GM19023 (cell line): ENCODE data around the gene TM9SF1.
A peak's percentile ranks its signal among the peaks of the same experiment; 100 is the strongest.

Experiments used
- ATAC-seq: cut with Tn5 transposase; IDR thresholded peaks from one replicate; pipeline ENCODE4 v1.9.1; 2021; ENCODE audit warnings: mild to moderate bottlenecking, moderate library complexity; ENCODE audit not compliant: unreplicated experiment

Gene TM9SF1

DNA sequence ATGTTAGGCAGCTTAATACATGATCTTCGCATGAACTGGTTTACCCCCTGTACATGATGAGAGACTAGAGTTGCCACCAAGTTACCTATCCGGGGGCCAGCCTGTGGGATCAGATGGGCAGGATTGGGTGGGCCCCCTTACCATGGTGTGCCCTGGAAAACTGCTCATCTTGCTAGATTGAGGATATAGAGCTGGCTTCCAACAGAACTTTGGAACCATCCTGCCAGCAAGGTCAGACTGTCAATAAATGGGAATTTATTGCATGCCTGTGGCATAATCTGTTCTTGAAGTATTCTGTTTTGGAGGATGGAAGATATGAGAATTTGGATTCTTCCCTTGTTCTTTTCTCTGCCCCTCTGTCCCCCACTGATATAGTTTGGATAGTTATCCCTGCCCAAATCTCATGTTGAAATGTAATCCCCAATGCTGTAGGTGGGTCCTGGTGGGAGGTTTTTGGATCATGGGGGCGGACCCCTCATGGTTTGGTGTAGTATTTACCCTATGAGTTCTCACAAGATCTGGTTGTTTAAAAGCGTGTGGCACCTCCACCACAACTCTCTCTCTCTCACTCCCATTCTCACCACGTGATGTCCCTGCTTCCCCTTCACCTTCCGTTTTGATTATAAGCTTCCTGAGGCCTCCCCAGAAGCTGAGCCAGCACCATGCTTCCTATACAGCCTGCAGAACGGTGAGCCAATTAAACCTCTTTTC is 3.7 kb upstream of the TM9SF1 start:
- no peak for ATAC-seq

DNA sequence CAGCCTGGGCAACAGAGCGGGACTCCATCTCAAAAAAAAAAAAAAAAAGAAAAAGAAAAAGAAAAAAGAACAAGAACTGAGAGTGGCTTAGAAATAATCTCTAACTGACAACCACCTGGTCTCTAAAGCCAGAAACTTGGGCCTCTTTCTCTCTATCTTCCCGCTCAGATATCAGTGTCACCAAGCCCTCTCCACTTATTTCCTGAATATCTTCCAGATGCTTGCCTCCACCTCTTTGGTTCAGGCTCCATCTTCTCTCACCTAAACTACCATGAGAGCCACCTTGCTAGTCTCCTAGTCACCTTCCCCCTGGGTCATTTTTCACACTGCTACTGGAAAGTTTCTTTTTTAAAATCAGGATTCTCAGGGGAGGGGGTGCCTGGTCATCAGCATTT is 1.8 kb upstream of the TM9SF1 start:
- ATAC-seq, result no peak

GRCh38 chr14:24196071-24197055 is 1.1 kb upstream of the TM9SF1 start:
- peak; percentile 9 for ATAC-seq

- ATAC-seq, result no peak
These were observed 412 bp downstream of the TM9SF1 start for GRCh38 chr14:24194873-24195185.

GRCh38 chr14:24194186-24194872 is 912 bp downstream of the TM9SF1 start:
- no peak for ATAC-seq

DNA sequence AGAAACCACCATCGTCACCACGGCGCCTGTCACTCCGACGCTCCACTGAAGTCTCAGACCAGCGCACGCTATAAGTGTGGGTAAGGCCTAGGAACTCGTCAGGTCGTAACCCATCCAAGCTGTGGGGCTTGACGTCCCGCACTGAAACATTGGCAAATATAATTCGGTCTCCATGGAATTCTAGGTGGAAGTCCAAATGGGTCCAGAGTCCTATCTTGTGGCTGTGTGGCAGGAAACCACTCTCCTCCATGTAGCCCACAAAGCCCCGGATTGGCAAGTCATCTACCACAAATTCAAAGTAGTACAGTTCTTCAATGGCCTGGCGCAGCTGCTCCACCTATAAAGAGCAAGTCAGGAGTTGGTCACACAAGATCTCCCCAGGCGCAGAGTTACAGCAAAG is 2.3 kb downstream of the TM9SF1 start:
- no peak for ATAC-seq

GRCh38 chr14:24190416-24190815 is 4.8 kb downstream of the TM9SF1 start:
- no peak for ATAC-seq

- no peak for ATAC-seq
These were observed 5.8 kb downstream of the TM9SF1 start for GRCh38 chr14:24189460-24189859.

DNA sequence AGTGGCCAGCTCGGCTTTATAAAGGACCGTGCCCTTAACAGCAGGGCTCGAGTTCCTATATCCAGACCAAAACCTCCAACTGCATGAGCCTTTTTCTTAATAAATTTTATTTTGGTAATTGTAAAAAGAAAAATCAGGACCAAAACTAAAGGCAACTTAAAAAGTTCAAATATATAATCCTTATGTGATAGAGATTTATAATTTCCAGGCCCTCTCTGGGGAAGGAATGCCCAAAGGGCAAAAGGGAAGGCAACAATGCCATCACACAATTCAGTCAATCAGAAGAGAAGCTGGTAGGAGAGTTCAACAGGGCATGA is 6.2 kb downstream of the TM9SF1 start:
- no peak for ATAC-seq

- peak; percentile 92 for ATAC-seq
These were observed 6.8 kb downstream of the TM9SF1 start, which contains the start of gene IPO4 for GRCh38 chr14:24188251-24189058. TSS of gene IPO4 (minus strand) at chr14:24188816. CDS start at chr14:24188787, 29 bp downstream.

- ATAC-seq, result no peak
These were observed 7.7 kb downstream of the TM9SF1 start for GRCh38 chr14:24187539-24187915.

- ATAC-seq, result no peak
These were observed 8.3 kb downstream of the TM9SF1 start for GRCh38 chr14:24186831-24187538.

DNA sequence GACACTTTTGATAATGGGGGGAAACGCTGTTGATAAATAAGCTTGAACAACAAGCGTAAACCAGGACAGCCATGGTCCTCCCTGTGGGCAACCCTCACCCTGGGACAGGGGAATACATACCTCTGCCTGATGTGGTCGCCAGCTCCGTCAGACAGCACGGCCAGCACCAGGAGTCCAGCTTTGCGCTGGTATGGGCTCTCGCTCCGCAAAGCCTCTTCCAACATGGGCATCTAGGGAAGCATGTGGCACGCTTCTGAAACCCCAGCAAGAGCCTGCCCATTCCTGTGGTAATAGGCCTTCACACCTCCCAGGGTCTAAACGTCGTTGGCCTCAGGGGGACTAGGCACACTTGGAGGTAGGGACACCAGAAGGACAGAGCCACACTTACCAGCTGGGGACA is 9.5 kb downstream of the TM9SF1 start:
- ATAC-seq, result no peak

DNA sequence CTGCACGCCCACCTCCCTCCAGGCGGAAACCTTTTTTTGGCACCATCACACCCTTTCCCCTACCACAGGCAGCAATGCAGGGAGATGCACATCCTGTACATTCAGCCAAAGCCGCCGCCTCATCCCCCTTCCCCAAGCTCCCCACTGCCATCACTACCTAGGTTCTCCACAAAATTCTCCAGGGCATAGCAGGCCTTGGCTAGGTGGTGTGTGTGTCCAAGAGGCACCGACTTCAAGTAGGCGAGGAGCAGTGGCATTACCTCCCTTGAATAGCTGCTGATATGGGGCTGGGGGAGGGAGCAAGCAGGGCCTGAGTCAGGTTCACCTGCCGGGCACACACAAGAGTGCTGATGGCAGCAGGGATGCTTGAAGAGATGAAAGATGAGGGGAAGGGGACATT is 10.2 kb downstream of the TM9SF1 start:
- ATAC-seq, result no peak

- no peak for ATAC-seq
These were observed 10.9 kb downstream of the TM9SF1 start for GRCh38 chr14:24184104-24184970.

GRCh38 chr14:24183014-24183481 is 12.2 kb downstream of the TM9SF1 start:
- no peak for ATAC-seq

GRCh38 chr14:24182110-24182882 is 12.9 kb downstream of the TM9SF1 start:
- no peak for ATAC-seq

GRCh38 chr14:24181371-24182077 is 13.7 kb downstream of the TM9SF1 start:
- no peak for ATAC-seq
